ENCODE data around the gene PLA2G5.
A peak's percentile ranks its signal among the peaks of the same experiment; 100 is the strongest.

Gene PLA2G5

GRCh38 chr1:20090641-20091040, 20.6 kb downstream of the PLA2G5 start:
- no peak for DNase-seq (ENCODE audit: low spot score)

GRCh38 chr1:20093303-20093702, 23.3 kb downstream of the PLA2G5 start:
- DNase-seq (ENCODE audit: low spot score): no peak

GRCh38 chr1:20093940-20094391, 24.0 kb downstream of the PLA2G5 start:
- no peak for DNase-seq (ENCODE audit: low spot score)

- DNase-seq (ENCODE audit: low spot score): no peak
These were observed 25.8 kb downstream of the PLA2G5 start for GRCh38 chr1:20095564-20096434.

GRCh38 chr1:20096840-20097447, 26.9 kb downstream of the PLA2G5 start:
- DNase-seq (ENCODE audit: low spot score): no peak

- DNase-seq (ENCODE audit: low spot score): no peak
These were observed 29.5 kb downstream of the PLA2G5 start for GRCh38 chr1:20099533-20099932.

GRCh38 chr1:20100632-20101355, 30.8 kb downstream of the PLA2G5 start:
- DNase-seq (ENCODE audit: low spot score): peak; percentile 43

GRCh38 chr1:20102875-20103274, 32.9 kb downstream of the PLA2G5 start:
- DNase-seq (ENCODE audit: low spot score): no peak

- DNase-seq (ENCODE audit: low spot score): no peak
These were observed 35.9 kb downstream of the PLA2G5 start for GRCh38 chr1:20105856-20106255.

- no peak for DNase-seq (ENCODE audit: low spot score)
These were observed 37.4 kb downstream of the PLA2G5 start for GRCh38 chr1:20107351-20107750.

- no peak for DNase-seq (ENCODE audit: low spot score)
These were observed 37.8 kb downstream of the PLA2G5 start for GRCh38 chr1:20107796-20108195.

- DNase-seq (ENCODE audit: low spot score): no peak
These were observed 38.6 kb downstream of the PLA2G5 start for GRCh38 chr1:20108366-20109123.

- no peak for DNase-seq (ENCODE audit: low spot score)
These were observed 39.3 kb downstream of the PLA2G5 start for GRCh38 chr1:20109223-20109856.

- no peak for DNase-seq (ENCODE audit: low spot score)
These were observed 40.7 kb downstream of the PLA2G5 start for GRCh38 chr1:20110679-20111078.

- no peak for DNase-seq (ENCODE audit: low spot score)
These were observed 41.5 kb downstream of the PLA2G5 start for GRCh38 chr1:20111452-20111851.

- no peak for DNase-seq (ENCODE audit: low spot score)
These were observed 42.4 kb downstream of the PLA2G5 start for GRCh38 chr1:20112279-20113000.

GRCh38 chr1:20114021-20114648, 44.1 kb downstream of the PLA2G5 start:
- no peak for DNase-seq (ENCODE audit: low spot score)

GRCh38 chr1:20115479-20115878, 45.5 kb downstream of the PLA2G5 start:
- no peak for DNase-seq (ENCODE audit: low spot score)

- DNase-seq (ENCODE audit: low spot score): no peak
These were observed 45.9 kb downstream of the PLA2G5 start for GRCh38 chr1:20115916-20116315.

- no peak for DNase-seq (ENCODE audit: low spot score)
These were observed 47.2 kb downstream of the PLA2G5 start for GRCh38 chr1:20117236-20117635.
